ENCODE results near the gene SH3D19.

DNA sequence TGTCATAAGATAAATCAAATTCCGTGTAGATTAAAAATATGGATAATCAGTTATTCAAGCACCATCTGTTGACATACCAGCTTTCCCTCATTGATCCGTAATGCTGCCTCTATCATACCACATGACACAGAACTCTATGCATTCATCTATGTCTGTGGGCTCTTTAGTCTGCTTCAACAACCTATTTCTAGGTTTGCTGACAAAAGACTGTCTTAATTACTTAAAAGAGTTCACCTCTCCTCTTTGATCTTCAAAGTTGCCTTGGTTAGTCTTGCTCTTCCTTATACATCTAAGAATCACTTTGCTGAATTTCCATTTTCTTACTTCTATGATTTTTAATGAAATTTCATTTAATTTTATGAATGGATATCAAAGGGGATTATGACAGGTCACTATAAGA is 105.5 kb downstream of the SH3D19 start:
- TF ChIP-seq POLR2AphosphoS5 (IDR thresholded peaks at IDR 0.05): no peak
- TF ChIP-seq, protein P1, sequence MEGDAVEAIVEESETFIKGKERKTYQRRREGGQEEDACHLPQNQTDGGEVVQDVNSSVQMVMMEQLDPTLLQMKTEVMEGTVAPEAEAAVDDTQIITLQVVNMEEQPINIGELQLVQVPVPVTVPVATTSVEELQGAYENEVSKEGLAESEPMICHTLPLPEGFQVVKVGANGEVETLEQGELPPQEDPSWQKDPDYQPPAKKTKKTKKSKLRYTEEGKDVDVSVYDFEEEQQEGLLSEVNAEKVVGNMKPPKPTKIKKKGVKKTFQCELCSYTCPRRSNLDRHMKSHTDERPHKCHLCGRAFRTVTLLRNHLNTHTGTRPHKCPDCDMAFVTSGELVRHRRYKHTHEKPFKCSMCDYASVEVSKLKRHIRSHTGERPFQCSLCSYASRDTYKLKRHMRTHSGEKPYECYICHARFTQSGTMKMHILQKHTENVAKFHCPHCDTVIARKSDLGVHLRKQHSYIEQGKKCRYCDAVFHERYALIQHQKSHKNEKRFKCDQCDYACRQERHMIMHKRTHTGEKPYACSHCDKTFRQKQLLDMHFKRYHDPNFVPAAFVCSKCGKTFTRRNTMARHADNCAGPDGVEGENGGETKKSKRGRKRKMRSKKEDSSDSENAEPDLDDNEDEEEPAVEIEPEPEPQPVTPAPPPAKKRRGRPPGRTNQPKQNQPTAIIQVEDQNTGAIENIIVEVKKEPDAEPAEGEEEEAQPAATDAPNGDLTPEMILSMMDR (IDR thresholded peaks at IDR 0.05): no peak
- TF ChIP-seq POLR2A (IDR thresholded peaks at IDR 0.05): no peak
- TF ChIP-seq EP300 (IDR thresholded peaks at IDR 0.05): no peak
